Stomach (tissue), 9 donors: ENCODE data around the gene KCNIP4. TPM values are rescaled to one million over a fixed set of nuclear protein-coding genes. Genes with fewer than 3 reads are reported as not detected.

Experiments used
- DNase-seq, 2 donors: peaks; one replicate each; pipeline versions ENCODE4 v3.0.0 to v3.0.0-alpha.2; 2013 to 2019
- H3K27ac ChIP-seq, 5 donors: fragments of 200-600 bp in 4 of 5; sonication (generic) in 4 of 5; one replicate each; pipeline ENCODE4 v1.5.1; 2013 to 2019; ENCODE audit warnings: mild to moderate bottlenecking in 1 of 5, moderate library complexity in 1 of 5
- H3K27me3 ChIP-seq, 3 donors: fragments of 200-600 bp; sonication (generic); one replicate each; pipeline ENCODE4 v1.5.1; 2017 to 2019; ENCODE audit warnings: mixed run types in 1 of 3
- H3K36me3 ChIP-seq, 4 donors: fragments of 200-600 bp; sonication (generic); 1 replicate in 3 of 4; 2 replicates in 1 of 4; pipeline ENCODE4 v1.5.1; 2016 to 2019
- H3K4me1 ChIP-seq, 4 donors: fragments of 200-600 bp; sonication (generic); one replicate each; pipeline ENCODE4 v1.5.1; 2016 to 2019
- H3K4me3 ChIP-seq, 4 donors: fragments of 200-600 bp; sonication (generic) in 3 of 4; one replicate each; pipeline ENCODE4 v1.5.1; 2016 to 2019; ENCODE audit warnings: mild to moderate bottlenecking in 1 of 4
- H3K9me3 ChIP-seq, 4 donors: fragments of 200-600 bp; sonication (generic); one replicate each; pipeline ENCODE4 v1.5.1; 2016 to 2019
- EP300 ChIP-seq: sonication (generic); formaldehyde crosslinking; IDR thresholded peaks from one replicate; pipeline ENCODE4 v1.6.1; 2017; ENCODE audit warnings: antibody characterized with exemption
- POLR2A ChIP-seq, 4 donors: fragments of 450-650 bp; IDR thresholded peaks; one replicate each; pipeline ENCODE4 v1.6.1; 2016; ENCODE audit warnings: antibody characterized with exemption in 4 of 4, control low read depth in 2 of 4, mild to moderate bottlenecking in 1 of 4, moderate library complexity in 1 of 4
- POLR2AphosphoS5 ChIP-seq, 3 donors: sonication (generic); formaldehyde crosslinking; IDR thresholded peaks; one replicate each; pipeline ENCODE4 v1.6.1; 2016; ENCODE audit warnings: antibody characterized with exemption in 3 of 3
- WGBS, 5 donors: extraction: QIAGEN DNeasy Blood & Tissue Kit in 3 of 5; methylation state at CpG; one replicate each; pipeline versions ENCODE4 v1.1.5 to v1.1.7; 2013 to 2018; 5-methylcytosine and 5-hydroxymethylcytosine counted together
- intact Hi-C: fragments of 100-400 bp; cut with DNase I; formaldehyde crosslinking; loops from one replicate; pipeline ENCODE4 v1.15.1; 2023; ENCODE audit warnings: low total_unique reads
- polyA plus RNA-seq, 3 donors: library from polyadenylated mRNA; stranded (reverse); fragments of 200-250 nt; gene quantifications; one replicate each; pipeline ENCODE4 v1.2.3, GENCODE V29; 2013
- total RNA-seq, 5 donors: library from RNA; depleted of rRNA; stranded (reverse); fragments of >200 nt; gene quantifications; one replicate each; pipeline versions ENCODE4 v1.1.0 to v1.2.3, GENCODE V29; 2014 to 2016
- TF ChIP-seq, protein P1 (sequence below), 7 experiments: fragments of 450-650 bp in 4 of 7; fragments of 200-600 bp in 3 of 7; sonication (generic) in 3 of 7; IDR thresholded peaks; one replicate each; pipeline ENCODE4 v1.5.1; 2016 to 2019; ENCODE audit warnings: antibody characterized with exemption in 7 of 7, control low read depth in 2 of 7, mild to moderate bottlenecking in 1 of 7
- donor health status: healthy with polysubstance abuse.
- donor health status: Bipolar disorder and iron deficiency.
- donor health status: healthy.

KCNIP4 gene
- total and polyA plus RNA-seq, 8 donors: 0.23 to 1.8 (median 1.3) TPM; not detected in 4

DNA sequence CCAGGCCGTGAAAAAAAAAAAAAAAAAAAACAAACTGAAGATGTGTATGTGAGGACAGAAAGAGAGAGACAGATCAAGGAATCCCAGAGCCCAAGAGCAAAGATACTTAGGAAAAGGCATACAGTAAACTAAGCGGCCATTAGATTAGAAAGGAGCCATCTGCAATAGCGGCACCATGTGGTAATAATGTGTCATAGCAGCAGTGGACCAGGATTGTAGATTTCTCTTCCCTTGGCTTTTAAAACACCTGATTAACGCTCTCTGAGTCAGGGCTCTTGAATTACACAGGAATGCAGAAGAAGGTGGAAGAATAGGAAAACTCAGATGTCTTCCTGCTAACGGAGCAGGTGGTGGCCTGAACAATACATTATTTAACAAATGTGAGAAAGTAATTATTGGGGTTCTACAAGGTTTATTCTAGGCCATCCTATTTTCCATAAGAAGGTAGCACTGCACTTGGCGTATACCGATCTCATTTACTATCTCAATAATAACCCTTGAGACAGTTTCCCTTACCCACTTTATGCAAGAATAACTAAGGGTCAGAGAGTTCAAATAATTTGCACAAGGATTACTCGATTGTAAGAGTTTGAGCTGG, 182.7 kb downstream of the KCNIP4 start:
- 32 to 38% (median 35%) methylated on average over 8 of the region's 8 CpGs for WGBS, 5 donors
- Histone ChIP-seq H3K27ac (no peak overlapping the region), H3K9me3 (peaks cover 0 to under 1% (median 0%) of the 10 kb centered on the region in 4 donors), H3K36me3 (no peaks in the 10 kb centered on the region), H3K27me3 (no peaks in the 10 kb centered on the region), H3K4me1 (peaks cover 0 to 3% (median 0%) of the 10 kb centered on the region in 4 donors), H3K4me3 (no peak overlapping the region)
- no peak for TF ChIP-seq POLR2AphosphoS5 (IDR thresholded peaks at IDR 0.05)
- TF ChIP-seq, protein P1, sequence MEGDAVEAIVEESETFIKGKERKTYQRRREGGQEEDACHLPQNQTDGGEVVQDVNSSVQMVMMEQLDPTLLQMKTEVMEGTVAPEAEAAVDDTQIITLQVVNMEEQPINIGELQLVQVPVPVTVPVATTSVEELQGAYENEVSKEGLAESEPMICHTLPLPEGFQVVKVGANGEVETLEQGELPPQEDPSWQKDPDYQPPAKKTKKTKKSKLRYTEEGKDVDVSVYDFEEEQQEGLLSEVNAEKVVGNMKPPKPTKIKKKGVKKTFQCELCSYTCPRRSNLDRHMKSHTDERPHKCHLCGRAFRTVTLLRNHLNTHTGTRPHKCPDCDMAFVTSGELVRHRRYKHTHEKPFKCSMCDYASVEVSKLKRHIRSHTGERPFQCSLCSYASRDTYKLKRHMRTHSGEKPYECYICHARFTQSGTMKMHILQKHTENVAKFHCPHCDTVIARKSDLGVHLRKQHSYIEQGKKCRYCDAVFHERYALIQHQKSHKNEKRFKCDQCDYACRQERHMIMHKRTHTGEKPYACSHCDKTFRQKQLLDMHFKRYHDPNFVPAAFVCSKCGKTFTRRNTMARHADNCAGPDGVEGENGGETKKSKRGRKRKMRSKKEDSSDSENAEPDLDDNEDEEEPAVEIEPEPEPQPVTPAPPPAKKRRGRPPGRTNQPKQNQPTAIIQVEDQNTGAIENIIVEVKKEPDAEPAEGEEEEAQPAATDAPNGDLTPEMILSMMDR (IDR thresholded peaks at IDR 0.05): peak in 5 of 7 experiments; percentile 42 to 74 (median 70)
- intact Hi-C loops: loop anchor here (10.0 kb wide), 1 partner anchor 251 kb away; no protein-coding TSS in a partner anchor
- DNase-seq: peak; percentile 34 to 73

DNA sequence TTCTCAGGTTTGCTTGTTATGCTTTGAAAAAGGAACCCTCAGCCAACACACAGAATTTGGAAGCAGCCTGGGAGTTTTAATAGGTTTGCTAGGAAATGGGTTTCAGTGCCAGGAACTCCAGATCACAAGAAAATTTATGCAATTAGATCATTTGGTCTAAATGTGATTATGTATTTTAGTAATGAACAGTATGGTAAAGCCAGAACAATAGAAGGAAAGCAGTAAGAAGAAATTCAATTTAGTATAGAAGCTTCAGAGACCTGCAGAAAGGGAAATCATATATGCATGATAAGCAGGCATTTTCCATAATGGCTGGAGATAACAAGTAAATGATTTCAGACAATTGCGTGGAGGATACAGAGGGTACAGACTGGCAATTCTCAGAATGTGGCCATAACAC, 184.7 kb downstream of the KCNIP4 start:
- no peaks in the 10 kb centered on the region for H3K9me3 ChIP-seq

DNA sequence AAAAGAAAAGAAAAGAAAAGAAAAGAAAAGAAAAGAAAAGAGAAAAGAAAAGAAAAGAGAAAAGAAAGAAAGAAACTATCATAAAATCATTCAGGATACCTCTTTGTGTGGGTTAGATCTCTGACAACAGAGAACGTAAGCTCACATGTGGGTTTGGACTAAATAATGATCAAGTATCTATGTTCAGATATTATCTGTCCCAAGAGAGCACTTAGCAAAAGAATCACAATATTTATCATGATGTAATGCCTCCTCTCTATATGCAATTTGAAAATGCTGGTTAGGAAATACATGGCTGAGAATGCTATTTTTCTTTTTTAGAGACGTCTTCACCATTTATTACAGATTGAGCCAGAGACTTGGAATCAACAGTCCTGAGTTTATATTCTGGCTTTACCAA, 191.3 kb downstream of the KCNIP4 start:
- no peak for DNase-seq
- no peaks in the 10 kb centered on the region for H3K27me3 ChIP-seq
- intact Hi-C loops: no loop called here
- no peak overlapping the region for H3K4me3 ChIP-seq
- WGBS, 5 donors: 59 to 78% (median 71%) methylated on average over 2 of the region's 2 CpGs
- TF ChIP-seq, protein P1 (IDR thresholded peaks at IDR 0.05): no peak
- no peak for TF ChIP-seq EP300
- no peak for TF ChIP-seq POLR2AphosphoS5 (IDR thresholded peaks at IDR 0.05)
- TF ChIP-seq POLR2A (IDR thresholded peaks at IDR 0.05): no peak
- no peaks in the 10 kb centered on the region for H3K9me3 ChIP-seq
- no peak overlapping the region for H3K27ac ChIP-seq
- H3K36me3 ChIP-seq: no peaks in the 10 kb centered on the region
- no peaks in the 10 kb centered on the region for H3K4me1 ChIP-seq

More for the DNA sequence above, 184.7 kb downstream of the KCNIP4 start:
- H3K36me3 ChIP-seq: no peaks in the 10 kb centered on the region
- H3K4me1 ChIP-seq: peaks cover 0 to 3% (median 0%) of the 10 kb centered on the region in 4 donors
- H3K4me3 ChIP-seq: no peak overlapping the region
- H3K27me3 ChIP-seq: no peaks in the 10 kb centered on the region
- WGBS, 5 donors: 39 to 71% (median 70%) methylated on average over 1 of the region's 1 CpG
- TF ChIP-seq, protein P1 (IDR thresholded peaks at IDR 0.05): no peak
- TF ChIP-seq POLR2A (IDR thresholded peaks at IDR 0.05) (no peak), POLR2AphosphoS5 (IDR thresholded peaks at IDR 0.05) (no peak), EP300 (no peak)
- intact Hi-C loops: loop anchor here (10.0 kb wide), 1 partner anchor 249 kb away; no protein-coding TSS in a partner anchor
- H3K27ac ChIP-seq: no peak overlapping the region
- DNase-seq: peak in 1 of 2 donors; percentile 6

DNA sequence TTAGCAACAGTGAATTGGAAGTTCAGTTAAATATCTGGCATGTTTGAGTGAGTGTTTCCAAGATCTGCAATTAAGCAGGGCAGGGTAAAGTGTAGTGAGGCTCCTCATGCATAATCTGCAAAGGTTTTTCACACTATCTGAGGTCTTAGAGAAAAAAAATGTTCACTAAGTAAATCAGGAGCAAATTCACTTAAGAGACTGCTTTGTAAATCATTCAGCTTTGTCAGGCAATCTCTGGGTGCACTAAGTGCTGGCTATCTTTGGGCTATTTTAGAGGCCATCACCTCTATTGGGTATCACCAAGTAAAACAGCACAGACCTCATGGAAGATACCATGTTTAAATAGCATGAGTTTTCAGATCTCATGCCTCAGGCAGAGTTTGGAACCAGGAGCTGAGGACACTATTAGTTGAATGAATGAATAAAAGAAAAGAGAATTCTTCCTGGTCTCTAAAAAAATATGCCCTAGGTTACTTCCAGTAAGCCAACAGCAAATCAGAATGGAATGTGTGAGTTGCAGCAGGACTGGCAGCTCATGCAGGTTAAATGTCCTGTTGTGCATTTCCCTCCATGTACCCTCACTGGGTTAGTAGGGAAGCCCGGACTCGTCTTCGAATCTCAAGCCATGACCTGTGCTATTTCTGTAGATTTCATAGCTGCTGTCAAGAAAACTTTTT, 195.3 kb downstream of the KCNIP4 start:
- intact Hi-C loops: no loop called here
- no peak for TF ChIP-seq POLR2A (IDR thresholded peaks at IDR 0.05)
- no peak for TF ChIP-seq POLR2AphosphoS5 (IDR thresholded peaks at IDR 0.05)
- no peak for TF ChIP-seq EP300
- TF ChIP-seq, protein P1 (IDR thresholded peaks at IDR 0.05): no peak

More for the DNA sequence above, 195.3 kb downstream of the KCNIP4 start:
- Histone ChIP-seq H3K36me3 (no peaks in the 10 kb centered on the region), H3K27me3 (no peaks in the 10 kb centered on the region), H3K27ac (no peak overlapping the region), H3K4me3 (no peak overlapping the region), H3K9me3 (no peaks in the 10 kb centered on the region), H3K4me1 (no peaks in the 10 kb centered on the region)
- DNase-seq: no peak
- 81 to 94% (median 88%) methylated on average over 3 of the region's 3 CpGs for WGBS, 5 donors
